ENCODE data around the gene ZNF385B.

- TF ChIP-seq POLR2A (IDR thresholded peaks at IDR 0.05), result no peak
- TF ChIP-seq, protein P1, sequence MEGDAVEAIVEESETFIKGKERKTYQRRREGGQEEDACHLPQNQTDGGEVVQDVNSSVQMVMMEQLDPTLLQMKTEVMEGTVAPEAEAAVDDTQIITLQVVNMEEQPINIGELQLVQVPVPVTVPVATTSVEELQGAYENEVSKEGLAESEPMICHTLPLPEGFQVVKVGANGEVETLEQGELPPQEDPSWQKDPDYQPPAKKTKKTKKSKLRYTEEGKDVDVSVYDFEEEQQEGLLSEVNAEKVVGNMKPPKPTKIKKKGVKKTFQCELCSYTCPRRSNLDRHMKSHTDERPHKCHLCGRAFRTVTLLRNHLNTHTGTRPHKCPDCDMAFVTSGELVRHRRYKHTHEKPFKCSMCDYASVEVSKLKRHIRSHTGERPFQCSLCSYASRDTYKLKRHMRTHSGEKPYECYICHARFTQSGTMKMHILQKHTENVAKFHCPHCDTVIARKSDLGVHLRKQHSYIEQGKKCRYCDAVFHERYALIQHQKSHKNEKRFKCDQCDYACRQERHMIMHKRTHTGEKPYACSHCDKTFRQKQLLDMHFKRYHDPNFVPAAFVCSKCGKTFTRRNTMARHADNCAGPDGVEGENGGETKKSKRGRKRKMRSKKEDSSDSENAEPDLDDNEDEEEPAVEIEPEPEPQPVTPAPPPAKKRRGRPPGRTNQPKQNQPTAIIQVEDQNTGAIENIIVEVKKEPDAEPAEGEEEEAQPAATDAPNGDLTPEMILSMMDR (IDR thresholded peaks at IDR 0.05), result no peak
Measured at GRCh38 chr2:179511105-179511789, 350.2 kb downstream of the ZNF385B start.

Measured in heart left ventricle (tissue), 13 donors.